ENCODE measurements around the gene DSTYK. TPM values are rescaled to one million over a fixed set of nuclear protein-coding genes. Genes with fewer than 3 reads are reported as not detected.

Gene DSTYK
- total RNA-seq, 4 donors from 2014 or later = 2.2 to 9.8 (median 6.5) TPM

GRCh38 chr1:205118752-205119151 is 92.8 kb downstream of the DSTYK start:
- Histone ChIP-seq H3K9me3 (no peaks in the 10 kb centered on the region), H3K4me1 (peaks cover 19 to 29% (median 22%) of the 10 kb centered on the region in 4 donors), H3K36me3 (peaks cover 0 to 14% (median 1%) of the 10 kb centered on the region in 4 donors), H3K27me3 (no peaks in the 10 kb centered on the region), H3K27ac (no peak overlapping the region), H3K4me3 (no peak overlapping the region)
- no peak for DNase-seq
- intact Hi-C loops (cut with DNase I; ENCODE audit: low total_unique reads) (no loop called here), in situ Hi-C loops (cut with MboI; ENCODE audit: low pct_ligation_motif_present in 1 of 4, low pct_unique_long_range_greater_than_20kb in 1 of 4, low sequenced_read_pairs in 3 of 4) (no loop called here)
- TF ChIP-seq POLR2A (IDR thresholded peaks at IDR 0.05) (no peak), EP300 (IDR thresholded peaks at IDR 0.05; ENCODE audit: low read depth) (no peak), CTCF (IDR thresholded peaks at IDR 0.05) (no peak), POLR2AphosphoS5 (IDR thresholded peaks at IDR 0.05) (no peak)
- 63 to 66% methylated on average over 1 to 2 of the region's 2 CpGs for WGBS, 2 donors (ENCODE audit: low coverage in 1 of 2)

- TF ChIP-seq POLR2AphosphoS5 (IDR thresholded peaks at IDR 0.05) (no peak), CTCF (IDR thresholded peaks at IDR 0.05) (no peak), EP300 (IDR thresholded peaks at IDR 0.05; ENCODE audit: low read depth) (no peak), POLR2A (IDR thresholded peaks at IDR 0.05) (no peak)
- in situ Hi-C loops (cut with MboI; ENCODE audit: low pct_ligation_motif_present in 1 of 4, low pct_unique_long_range_greater_than_20kb in 1 of 4, low sequenced_read_pairs in 3 of 4) = no loop called here
- Histone ChIP-seq H3K36me3 (peaks cover 0 to 59% (median 7%) of the 10 kb centered on the region in 4 donors), H3K27me3 (no peaks in the 10 kb centered on the region), H3K4me3 (no peak overlapping the region), H3K9me3 (no peaks in the 10 kb centered on the region), H3K4me1 (no peaks in the 10 kb centered on the region), H3K27ac (no peak overlapping the region)
- intact Hi-C loops (cut with DNase I; ENCODE audit: low total_unique reads) = no loop called here
- no peak for DNase-seq
These were observed 100.1 kb downstream of the DSTYK start for GRCh38 chr1:205111354-205111753.

GRCh38 chr1:205109711-205110110 is 101.8 kb downstream of the DSTYK start:
- intact Hi-C loops (cut with DNase I; ENCODE audit: low total_unique reads) = no loop called here
- in situ Hi-C loops (cut with MboI; ENCODE audit: low pct_ligation_motif_present in 1 of 4, low pct_unique_long_range_greater_than_20kb in 1 of 4, low sequenced_read_pairs in 3 of 4) = no loop called here
- whole genome bisulfite sequencing, 2 donors (ENCODE audit: low coverage in 1 of 2) = 99 to 100% methylated on average over 2 to 5 of the region's 5 CpGs
- H3K4me3 ChIP-seq = no peak overlapping the region
- no peaks in the 10 kb centered on the region for H3K9me3 ChIP-seq
- H3K27ac ChIP-seq = no peak overlapping the region
- no peak for TF ChIP-seq POLR2AphosphoS5 (IDR thresholded peaks at IDR 0.05)
- TF ChIP-seq EP300 (IDR thresholded peaks at IDR 0.05; ENCODE audit: low read depth) = no peak
- TF ChIP-seq POLR2A (IDR thresholded peaks at IDR 0.05) = no peak
- TF ChIP-seq CTCF (IDR thresholded peaks at IDR 0.05) = no peak
- peaks cover 0 to 71% (median 11%) of the 10 kb centered on the region in 4 donors for H3K36me3 ChIP-seq
- no peaks in the 10 kb centered on the region for H3K4me1 ChIP-seq
- no peak for DNase-seq
- H3K27me3 ChIP-seq = no peaks in the 10 kb centered on the region

DNA sequence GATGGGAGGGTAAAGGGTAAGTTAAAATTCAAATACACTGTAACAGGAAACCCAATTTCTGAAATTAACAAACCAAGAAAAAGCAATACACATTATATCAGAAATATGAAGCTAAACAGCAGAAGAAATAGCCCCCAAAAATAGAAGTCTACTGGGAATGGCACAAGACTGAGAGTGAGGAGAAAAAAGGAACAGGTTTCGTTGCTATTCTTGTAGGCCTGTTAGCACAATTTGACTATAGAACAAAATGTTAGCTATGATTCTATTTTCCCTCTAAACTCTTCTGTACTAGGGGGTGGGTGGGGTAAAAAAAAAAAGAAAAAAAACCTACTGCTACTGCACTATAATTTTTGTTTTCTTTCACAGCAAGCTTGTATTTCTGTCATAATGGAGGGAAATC is 102.2 kb downstream of the DSTYK start:
- Histone ChIP-seq H3K4me1 (no peaks in the 10 kb centered on the region), H3K36me3 (peaks cover 0 to 71% (median 12%) of the 10 kb centered on the region in 4 donors), H3K9me3 (no peaks in the 10 kb centered on the region), H3K27me3 (no peaks in the 10 kb centered on the region), H3K4me3 (no peak overlapping the region), H3K27ac (no peak overlapping the region)
- DNase-seq = no peak
- in situ Hi-C loops (cut with MboI; ENCODE audit: low pct_ligation_motif_present in 1 of 4, low pct_unique_long_range_greater_than_20kb in 1 of 4, low sequenced_read_pairs in 3 of 4) (no loop called here), intact Hi-C loops (cut with DNase I; ENCODE audit: low total_unique reads) (no loop called here)
- WGBS, 2 donors (ENCODE audit: low coverage in 1 of 2) = 92 to 97% methylated on average over 1 of the region's 1 CpG
- TF ChIP-seq EP300 (IDR thresholded peaks at IDR 0.05; ENCODE audit: low read depth) (no peak), POLR2AphosphoS5 (IDR thresholded peaks at IDR 0.05) (no peak), POLR2A (IDR thresholded peaks at IDR 0.05) (no peak), CTCF (IDR thresholded peaks at IDR 0.05) (no peak)
